H1 (cell line): ENCODE results near the gene TBC1D9B. TPM values are rescaled to one million over a fixed set of nuclear protein-coding genes. Genes with fewer than 3 reads are reported as not detected.

ENCODE experiments used
- ASH2L ChIP-seq: fragments of 200-600, 300-600 bp; sonication (generic); IDR thresholded peaks from one replicate; pipeline ENCODE4 v1.7.1; 2017; ENCODE audit warnings: low read length
- BRCA1 ChIP-seq: IDR thresholded peaks from 2 replicates; pipeline ENCODE4 v1.6.1; 2012; ENCODE audit warnings: low read depth, low read length, improper control_type of control experiment
- CBX8 ChIP-seq: fragments of 300-800, 300-1000 bp; sonication (generic); IDR thresholded peaks from 2 replicates; pipeline ENCODE4 v1.7.1; 2016; ENCODE audit warnings: low read depth, low read length, borderline replicate concordance
- CEBPB ChIP-seq: IDR thresholded peaks from 2 replicates; pipeline ENCODE4 v1.6.1; 2012; ENCODE audit warnings: low read depth, low read length
- CHD1 ChIP-seq: IDR thresholded peaks from 2 replicates; pipeline ENCODE4 v1.6.1; 2012; ENCODE audit warnings: low read depth, low read length, improper control_type of control experiment
- CHD2 ChIP-seq: IDR thresholded peaks from 2 replicates; pipeline ENCODE4 v1.6.1; 2012; ENCODE audit warnings: low read length, improper control_type of control experiment
- CREB1 ChIP-seq: IDR thresholded peaks from 2 replicates; pipeline ENCODE4 v1.6.1; 2012; ENCODE audit warnings: inconsistent platforms
- E2F6 ChIP-seq: IDR thresholded peaks from 2 replicates; pipeline ENCODE4 v1.6.1; 2012; ENCODE audit warnings: inconsistent platforms
- EP300 ChIP-seq, 2 experiments: IDR thresholded peaks; 1 replicate in 1 of 2; 2 replicates in 1 of 2; pipeline ENCODE4 v1.6.1; 2011 to 2012; ENCODE audit warnings: low read depth in 2 of 2, low read length in 2 of 2, mild to moderate bottlenecking in 2 of 2, borderline replicate concordance in 1 of 2, inconsistent platforms in 1 of 2, moderate library complexity in 1 of 2
- JUN ChIP-seq: IDR thresholded peaks from 2 replicates; pipeline ENCODE4 v1.6.1; 2011; ENCODE audit warnings: low read depth, mild to moderate bottlenecking, improper control_type of control experiment, low read length
- JUND ChIP-seq: IDR thresholded peaks from 2 replicates; pipeline ENCODE4 v1.6.1; 2011; ENCODE audit warnings: mild to moderate bottlenecking, improper control_type of control experiment, low read length
- MAFK ChIP-seq: IDR thresholded peaks from 2 replicates; pipeline ENCODE4 v1.6.1; 2012; ENCODE audit warnings: low read depth, mild to moderate bottlenecking, improper control_type of control experiment, low read length
- NANOG ChIP-seq: IDR thresholded peaks from 2 replicates; pipeline ENCODE4 v1.6.1; 2011; ENCODE audit warnings: low read length, low read depth, mild to moderate bottlenecking, inconsistent platforms; ENCODE audit not compliant: insufficient read depth, poor library complexity, severe bottlenecking
- POLR2A ChIP-seq, 2 experiments: IDR thresholded peaks; 1 replicate in 1 of 2; 2 replicates in 1 of 2; pipeline ENCODE4 v1.6.1; 2011; ENCODE audit warnings: low read depth in 2 of 2, low read length in 2 of 2, mild to moderate bottlenecking in 2 of 2; ENCODE audit errors: control extremely low read depth in 1 of 2
- POLR2AphosphoS5 ChIP-seq: IDR thresholded peaks from 2 replicates; pipeline ENCODE4 v1.6.1; 2011; ENCODE audit warnings: low read depth, low read length
- POU5F1 ChIP-seq: IDR thresholded peaks from 2 replicates; pipeline ENCODE4 v1.6.1; 2011; ENCODE audit warnings: low read depth, mild to moderate bottlenecking, low read length, moderate library complexity
- RFX5 ChIP-seq: IDR thresholded peaks from 2 replicates; pipeline ENCODE4 v1.6.1; 2011; ENCODE audit warnings: low read depth, low read length, improper control_type of control experiment, borderline replicate concordance
- RXRA ChIP-seq: IDR thresholded peaks from 2 replicates; pipeline ENCODE4 v1.6.1; 2011; ENCODE audit warnings: low read depth, mild to moderate bottlenecking, low read length, moderate library complexity; ENCODE audit not compliant: insufficient read depth
- SP1 ChIP-seq: IDR thresholded peaks from 2 replicates; pipeline ENCODE4 v1.6.1; 2011; ENCODE audit warnings: low read depth, low read length
- TBP ChIP-seq: IDR thresholded peaks from 2 replicates; pipeline ENCODE4 v1.6.1; 2011; ENCODE audit warnings: low read depth, low read length, improper control_type of control experiment
- TCF12 ChIP-seq: IDR thresholded peaks from 2 replicates; pipeline ENCODE4 v1.6.1; 2011; ENCODE audit warnings: low read depth, mild to moderate bottlenecking, low read length
- TEAD4 ChIP-seq: IDR thresholded peaks from 2 replicates; pipeline ENCODE4 v1.6.1; 2012; ENCODE audit warnings: low read depth, low read length, inconsistent platforms, mixed read lengths
- USF2 ChIP-seq: IDR thresholded peaks from 2 replicates; pipeline ENCODE4 v1.6.1; 2011; ENCODE audit warnings: low read length, improper control_type of control experiment
- ZNF274 ChIP-seq: IDR thresholded peaks from 2 replicates; pipeline ENCODE4 v1.7.0; 2012; ENCODE audit warnings: low read length, borderline replicate concordance; ENCODE audit errors: extremely low read depth
- polyA plus RNA-seq, 7 experiments: library from polyadenylated mRNA; depleted of rRNA in 3 of 7; stranded (reverse) in 5 of 7; unstranded in 2 of 7; fragments of >200 nt in 5 of 7; fragments of 200-250 nt in 2 of 7; gene quantifications; 1 replicate in 5 of 7; 2 replicates in 1 of 7; 4 replicates in 1 of 7; pipeline versions ENCODE4 v1.2.1 to v1.2.3, GENCODE V29; 2011 to 2013; ENCODE audit warnings: missing spikeins in 2 of 7, mixed read lengths in 2 of 7
- total RNA-seq: library from RNA; stranded (reverse); fragmentation: NEBNext Ultra II Directional; extraction: Animal tissue kit (Norgen Biotek cat#: 25700); gene quantifications from 2 replicates; pipeline ENCODE4 v1.2.1, GENCODE V29; 2021

TBC1D9B gene
- total and polyA plus RNA-seq, 2 of the 8 experiments (the other 6 are each of a cell fraction or from before 2014, with no cell fraction given) = 33.6 to 57.1 TPM

GRCh38 chr5:179819296-179820126, 88.2 kb downstream of the TBC1D9B start (continued):
- TF ChIP-seq RXRA (no peak), ASH2L (no peak), CEBPB (no peak), CHD2 (no peak), NANOG (no peak), TEAD4 (no peak), CBX8 (no peak), TCF12 (no peak), BRCA1 (no peak), JUN (no peak), POLR2A (IDR thresholded peaks at IDR 0.05; ENCODE audit: control extremely low read depth in 1 of 2, low read depth in 2 of 2, low read length in 2 of 2) (no peak; a peak in 1 of 3 replicates), POU5F1 (no peak), SP1 (no peak), CREB1 (peak; percentile 31; the same call in 1 of the 2 replicates), POLR2AphosphoS5 (no peak; the same call in 1 of the 2 replicates), JUND (peak; percentile 26; the same call in 1 of the 2 replicates), ZNF274 (no peak), RFX5 (no peak), USF2 (peak; percentile 47), EP300 (IDR thresholded peaks at IDR 0.05; ENCODE audit: borderline replicate concordance in 1 of 2, low read depth in 2 of 2, low read length in 2 of 2) (no peak), TBP (peak; percentile 21; the same call in 1 of the 2 replicates), MAFK (peak; percentile 91; the same call in 1 of the 2 replicates), CHD1 (no peak), E2F6 (peak; percentile 87)
